CD4-positive, alpha-beta T cell (primary cell): Measurements from ENCODE around the gene PTGR2. TPM values are rescaled to one million over a fixed set of nuclear protein-coding genes. Genes with fewer than 3 reads are reported as not detected.
"Not testable (repeated sequence)": the region's sequence is repeated elsewhere in the genome, so short reads cannot be mapped to it uniquely, and the experiment has no call there.

ENCODE experiments used
- ATAC-seq: fragments of 200-7000 bp; cut with Tn5 transposase; one replicate; pipeline ENCODE4 v1.10.0; 2022; ENCODE audit warnings: mild to moderate bottlenecking; ENCODE audit not compliant: poor library complexity
- CTCF ChIA-PET: fragments of 350-600 bp; sonication (Branson Sonifier 250); formaldehyde crosslinking; loops from one replicate; lab custom pipeline; 2021; ENCODE audit warnings: antibody characterized with exemption, inconsistent platforms; lab: Charles Lee
- POLR2A ChIA-PET: fragments of 350-600 bp; sonication (Branson Sonifier 250); formaldehyde crosslinking; loops from one replicate; lab custom pipeline; 2021; ENCODE audit warnings: antibody characterized with exemption, inconsistent platforms; lab: Charles Lee
- DNase-seq, 14 experiments: peaks; one replicate each; pipeline ENCODE4 v3.0.0-alpha.2; 2013 to 2020; ENCODE audit warnings: mixed read lengths in 2 of 14
- H3K27ac ChIP-seq, 2 donors: one replicate each; pipeline versions ENCODE4 v1.5.1 to v1.7.0; 2013; ENCODE audit warnings: low read length in 2 of 2, low read depth in 1 of 2, mild to moderate bottlenecking in 1 of 2
- H3K27me3 ChIP-seq, 2 experiments: 1 replicate in 1 of 2; 2 replicates in 1 of 2; pipeline versions ENCODE4 v1.6.1 to v1.7.0; 2013; ENCODE audit warnings: low read length in 2 of 2, control low read depth in 1 of 2, mild to moderate bottlenecking in 1 of 2, moderate library complexity in 1 of 2; ENCODE audit not compliant: insufficient read depth in 2 of 2, control insufficient read depth in 1 of 2
- H3K36me3 ChIP-seq: one replicate; pipeline ENCODE4 v1.6.1; 2013; ENCODE audit warnings: low read length, control low read depth; ENCODE audit not compliant: insufficient read depth
- H3K4me1 ChIP-seq: one replicate; pipeline ENCODE4 v1.6.1; 2013; ENCODE audit warnings: low read length, control low read depth; ENCODE audit not compliant: insufficient read depth
- H3K4me3 ChIP-seq: one replicate; pipeline ENCODE4 v1.5.1; 2013; ENCODE audit warnings: mild to moderate bottlenecking, low read length, moderate library complexity
- H3K9me3 ChIP-seq, 2 experiments: 1 replicate in 1 of 2; 2 replicates in 1 of 2; pipeline versions ENCODE4 v1.6.1 to v1.7.0; 2013; ENCODE audit warnings: low read length in 2 of 2, mild to moderate bottlenecking in 2 of 2, control low read depth in 1 of 2, moderate library complexity in 1 of 2; ENCODE audit not compliant: control insufficient read depth in 1 of 2, insufficient read depth in 1 of 2
- H3K27ac Mint-ChIP-seq: one replicate; pipeline ENCODE4 v1.8.0; 2020; ENCODE audit warnings: mixed read lengths
- H3K27me3 Mint-ChIP-seq: one replicate; pipeline ENCODE4 v1.8.0; 2021; ENCODE audit warnings: mixed read lengths
- H3K36me3 Mint-ChIP-seq: one replicate; pipeline ENCODE4 v1.8.0; 2021; ENCODE audit warnings: low read depth, mixed read lengths
- H3K4me1 Mint-ChIP-seq: one replicate; pipeline ENCODE4 v1.8.0; 2021; ENCODE audit warnings: low read depth, mixed read lengths
- H3K4me3 Mint-ChIP-seq: one replicate; pipeline ENCODE4 v1.8.0; 2020; ENCODE audit warnings: mild to moderate bottlenecking, mixed read lengths
- H3K9me3 Mint-ChIP-seq: one replicate; pipeline ENCODE4 v1.8.0; 2020; ENCODE audit warnings: mixed read lengths
- intact Hi-C, 2 experiments: fragments of 100-400 bp; cut with DNase I in 1 of 2; cut with micrococcal nuclease in 1 of 2; formaldehyde crosslinking; loops; one replicate each; pipeline versions ENCODE4 v1.15.1 to v1.9.0; 2023 to 2025; cut with DNase I, micrococcal nuclease
- total RNA-seq, 174 experiments: library from RNA in 2 of 174; stranded (reverse) in 2 of 174; gene quantifications; one replicate each; pipeline ENCODE4 v1.2.3 and lab custom pipeline; 2021 to 2026
- TF ChIP-seq, protein P1 (sequence below): fragments of 200-600 bp; IDR thresholded peaks from one replicate; pipeline ENCODE4 v1.8.0; 2022; ENCODE audit warnings: antibody characterized with exemption, mild to moderate bottlenecking

The PTGR2 gene
- total RNA-seq, 2 experiments from 2014 or later, result 0.70 to 1.1 TPM

DNA sequence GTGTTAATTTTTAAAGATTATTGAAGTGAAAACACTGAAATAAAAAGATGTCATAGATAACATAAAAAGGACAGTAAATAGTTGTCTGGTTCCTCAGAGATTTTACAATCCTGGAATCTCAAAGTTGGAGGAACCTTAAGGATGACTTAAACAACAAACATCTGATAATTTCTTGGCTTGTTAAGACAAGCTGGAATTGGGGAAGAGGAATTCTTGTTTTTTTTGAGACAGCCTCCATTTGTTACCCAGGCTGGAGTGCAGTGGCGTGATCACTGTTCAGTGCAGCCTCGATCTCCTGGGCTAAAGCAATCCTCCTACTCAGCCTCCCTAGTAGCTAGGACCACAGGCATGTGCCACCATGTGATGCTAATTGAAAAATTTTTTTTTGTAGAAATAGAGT, 37.3 kb downstream of the PTGR2 start:
- Mint-ChIP-seq H3K4me1 (peaks cover 53% of the 10 kb centered on the region), H3K27ac (peak overlapping the region; percentile 94), H3K36me3 (peaks cover 38% of the 10 kb centered on the region), H3K9me3 (no peaks in the 10 kb centered on the region), H3K4me3 (peak overlapping the region; percentile 98), H3K27me3 (no peaks in the 10 kb centered on the region)
- ATAC-seq (no peak), DNase-seq (no peak)
- intact Hi-C loops, result loop anchor here (5.0 to 10.0 kb wide), 2 partner anchors 37 to 164 kb away; partner anchors contain the start of gene PTGR2 (in 1 of the 2)
- H3K27me3 ChIP-seq, result no peaks in the 10 kb centered on the region
- peaks cover 21% of the 10 kb centered on the region for H3K4me1 ChIP-seq
- ChIA-PET POLR2A (interaction anchor here (1.1 to 3.8 kb wide), 3 partner anchors 18 to 831 kb away, joined by 3 to 21 read pairs (median 4); partner anchors contain the start of gene RBM25), CTCF (no interaction called here)
- TF ChIP-seq, protein P1, sequence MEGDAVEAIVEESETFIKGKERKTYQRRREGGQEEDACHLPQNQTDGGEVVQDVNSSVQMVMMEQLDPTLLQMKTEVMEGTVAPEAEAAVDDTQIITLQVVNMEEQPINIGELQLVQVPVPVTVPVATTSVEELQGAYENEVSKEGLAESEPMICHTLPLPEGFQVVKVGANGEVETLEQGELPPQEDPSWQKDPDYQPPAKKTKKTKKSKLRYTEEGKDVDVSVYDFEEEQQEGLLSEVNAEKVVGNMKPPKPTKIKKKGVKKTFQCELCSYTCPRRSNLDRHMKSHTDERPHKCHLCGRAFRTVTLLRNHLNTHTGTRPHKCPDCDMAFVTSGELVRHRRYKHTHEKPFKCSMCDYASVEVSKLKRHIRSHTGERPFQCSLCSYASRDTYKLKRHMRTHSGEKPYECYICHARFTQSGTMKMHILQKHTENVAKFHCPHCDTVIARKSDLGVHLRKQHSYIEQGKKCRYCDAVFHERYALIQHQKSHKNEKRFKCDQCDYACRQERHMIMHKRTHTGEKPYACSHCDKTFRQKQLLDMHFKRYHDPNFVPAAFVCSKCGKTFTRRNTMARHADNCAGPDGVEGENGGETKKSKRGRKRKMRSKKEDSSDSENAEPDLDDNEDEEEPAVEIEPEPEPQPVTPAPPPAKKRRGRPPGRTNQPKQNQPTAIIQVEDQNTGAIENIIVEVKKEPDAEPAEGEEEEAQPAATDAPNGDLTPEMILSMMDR, result no peak
- no peak overlapping the region for H3K27ac ChIP-seq
- peaks cover 18% of the 10 kb centered on the region for H3K36me3 ChIP-seq
- H3K4me3 ChIP-seq, result no peak overlapping the region
- no peaks in the 10 kb centered on the region for H3K9me3 ChIP-seq

DNA sequence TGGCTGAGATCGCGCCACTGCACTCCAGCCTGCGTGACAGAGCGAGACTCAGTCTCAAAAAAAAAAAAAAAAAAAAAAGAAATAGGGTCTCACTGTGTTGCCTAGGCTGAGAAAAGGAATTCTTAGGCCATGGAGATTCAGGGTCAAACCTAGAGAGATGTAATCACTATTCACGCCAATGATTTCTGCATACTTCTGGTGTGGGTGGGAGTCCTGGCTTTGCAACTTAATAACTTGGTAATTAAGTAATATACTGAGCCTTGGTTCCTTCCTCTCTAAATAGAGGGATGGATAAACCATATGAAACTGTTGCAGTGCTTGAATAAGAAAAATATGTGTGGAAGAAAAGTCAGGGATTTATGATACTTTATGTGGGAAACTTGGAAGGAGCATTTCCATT, 37.7 kb downstream of the PTGR2 start:
- ChIA-PET POLR2A (no interaction called here), CTCF (no interaction called here)
- Mint-ChIP-seq H3K36me3 (peaks cover 42% of the 10 kb centered on the region), H3K4me3 (peak overlapping the region; percentile 35), H3K27me3 (no peaks in the 10 kb centered on the region), H3K4me1 (peaks cover 53% of the 10 kb centered on the region), H3K9me3 (no peaks in the 10 kb centered on the region), H3K27ac (peak overlapping the region; percentile 94)
- no peak for DNase-seq
- no peak for ATAC-seq
- Histone ChIP-seq H3K4me3 (no peak overlapping the region), H3K27ac (no peak overlapping the region), H3K27me3 (no peaks in the 10 kb centered on the region), H3K36me3 (peaks cover 22% of the 10 kb centered on the region), H3K4me1 (peaks cover 21% of the 10 kb centered on the region), H3K9me3 (no peaks in the 10 kb centered on the region)
- intact Hi-C loops, result loop anchor here (5.0 to 10.0 kb wide), 2 partner anchors 37 to 165 kb away; partner anchors contain the start of gene PTGR2 (in 1 of the 2)
- TF ChIP-seq, protein P1, result no peak

DNA sequence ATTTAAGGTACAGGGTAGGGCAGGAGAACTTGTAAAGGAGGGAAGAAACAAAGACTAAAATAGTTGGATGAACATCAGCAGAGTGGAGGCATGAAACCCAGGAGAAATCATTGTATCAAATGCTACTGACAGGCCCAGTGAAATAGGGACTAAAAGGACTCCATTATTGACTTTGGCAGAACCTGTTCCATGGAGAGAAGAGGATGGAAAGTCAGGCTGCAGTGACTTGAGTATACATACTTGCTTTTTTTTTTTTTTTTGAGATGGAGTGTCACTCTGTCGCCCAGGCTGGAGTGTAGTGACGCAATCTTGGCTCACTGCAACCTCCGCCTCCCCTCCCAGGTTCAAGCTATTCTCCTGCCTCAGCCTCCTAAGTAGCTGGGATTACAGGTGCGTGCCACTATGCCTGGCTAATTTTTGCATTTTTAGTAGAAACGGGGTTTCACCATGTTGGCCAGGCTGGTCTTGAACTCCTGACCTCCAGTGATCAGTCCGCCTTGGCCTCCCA, 42.6 kb downstream of the PTGR2 start:
- DNase-seq, intact Hi-C loops, H3K4me3 ChIP-seq, H3K4me1 ChIP-seq, H3K27me3 Mint-ChIP-seq, H3K27ac Mint-ChIP-seq, CTCF ChIA-PET, H3K9me3 Mint-ChIP-seq, H3K9me3 ChIP-seq, H3K27me3 ChIP-seq, ATAC-seq, H3K4me3 Mint-ChIP-seq, H3K27ac ChIP-seq: not testable (repeated sequence)
- peaks cover 17% of the 10 kb centered on the region for H3K4me1 Mint-ChIP-seq
- H3K36me3 ChIP-seq, result peaks cover 68% of the 10 kb centered on the region
- peaks cover 72% of the 10 kb centered on the region for H3K36me3 Mint-ChIP-seq
- POLR2A ChIA-PET, result interaction anchor here (0.5 kb wide), 1 partner anchor 24 kb away, joined by 3 read pairs; no protein-coding TSS in a partner anchor

DNA sequence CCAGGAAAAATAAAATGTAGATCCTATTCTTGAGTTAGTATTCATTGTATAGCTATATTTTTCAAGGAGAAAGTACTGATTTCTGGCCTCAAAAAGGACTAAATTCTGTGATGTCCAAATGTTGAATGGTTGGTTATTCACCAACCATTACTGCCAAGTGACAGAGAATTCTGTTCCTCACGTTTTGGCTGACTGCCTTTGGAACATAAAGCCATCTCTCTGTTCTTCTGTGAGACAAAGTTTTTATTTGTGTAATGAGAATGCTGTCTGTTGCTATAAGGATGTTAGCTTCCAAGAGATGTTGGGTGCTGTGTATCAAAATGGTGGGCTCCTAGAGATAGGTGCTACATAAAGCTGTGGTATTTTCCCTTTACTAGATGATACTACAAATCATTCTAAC, 44.3 kb downstream of the PTGR2 start:
- peaks cover 11% of the 10 kb centered on the region for H3K4me1 Mint-ChIP-seq
- H3K9me3 Mint-ChIP-seq, result no peaks in the 10 kb centered on the region
- H3K27ac Mint-ChIP-seq, result peak overlapping the region; percentile 20
- H3K36me3 Mint-ChIP-seq, result peaks cover 81% of the 10 kb centered on the region
- TF ChIP-seq, protein P1, result no peak
- Histone ChIP-seq H3K9me3 (no peaks in the 10 kb centered on the region), H3K4me3 (no peak overlapping the region), H3K27me3 (no peaks in the 10 kb centered on the region), H3K4me1 (no peaks in the 10 kb centered on the region), H3K27ac (no peak overlapping the region), H3K36me3 (peaks cover 80% of the 10 kb centered on the region)
- H3K27me3 Mint-ChIP-seq, result no peaks in the 10 kb centered on the region
- no peak overlapping the region for H3K4me3 Mint-ChIP-seq
- DNase-seq (no peak), ATAC-seq (no peak)
- intact Hi-C loops, result no loop called here
- ChIA-PET POLR2A (no interaction called here), CTCF (no interaction called here)
